NCI-H1092 (cell line): Measurements from ENCODE around the gene CEP164.
"Not testable (repeated sequence)": the region's sequence is repeated elsewhere in the genome, so short reads cannot be mapped to it uniquely, and the experiment has no call there.

Source experiments
- DNase-seq: peaks from one replicate; lab custom pipeline; 2025; lab: John Stamatoyannopoulos, UW

CEP164 gene

GRCh38 chr11:117441146-117441975 lies 113.7 kb downstream of the CEP164 start:
- DNase-seq = no peak

- no peak for DNase-seq
Observed at GRCh38 chr11:117442049-117442868, 114.6 kb downstream of the CEP164 start.

GRCh38 chr11:117442869-117443239 lies 115.2 kb downstream of the CEP164 start:
- no peak for DNase-seq

- peak; percentile 46 for DNase-seq
Observed at GRCh38 chr11:117443266-117444186, 115.9 kb downstream of the CEP164 start.

GRCh38 chr11:117444256-117444655 lies 116.6 kb downstream of the CEP164 start:
- no peak for DNase-seq

GRCh38 chr11:117444711-117445658 lies 117.3 kb downstream of the CEP164 start:
- DNase-seq = no peak

- no peak for DNase-seq
Observed at GRCh38 chr11:117449111-117449693, 121.5 kb downstream of the CEP164 start.

GRCh38 chr11:117453886-117454563 lies 126.4 kb downstream of the CEP164 start:
- DNase-seq = no peak

GRCh38 chr11:117454564-117454917 lies 126.9 kb downstream of the CEP164 start:
- no peak for DNase-seq

- no peak for DNase-seq
Observed at GRCh38 chr11:117456027-117456720, 128.5 kb downstream of the CEP164 start.

GRCh38 chr11:117456721-117457029 lies 129.0 kb downstream of the CEP164 start:
- not testable (repeated sequence) for DNase-seq

- peak; percentile 91 for DNase-seq
Observed at GRCh38 chr11:117457031-117457785, 129.6 kb downstream of the CEP164 start.

GRCh38 chr11:117457835-117458234 lies 130.2 kb downstream of the CEP164 start:
- DNase-seq = peak; percentile 61

GRCh38 chr11:117458275-117459122 lies 130.8 kb downstream of the CEP164 start:
- peak; percentile 59 for DNase-seq

GRCh38 chr11:117459123-117459978 lies 131.7 kb downstream of the CEP164 start:
- no peak for DNase-seq

- no peak for DNase-seq
Observed at GRCh38 chr11:117459979-117460300, 132.3 kb downstream of the CEP164 start.
